HK-2 (cell line): ENCODE measurements around the gene ALK.
A peak's percentile ranks its signal among the peaks of the same experiment; 100 is the strongest.
"Not testable (repeated sequence)": the region's sequence is repeated elsewhere in the genome, so short reads cannot be mapped to it uniquely, and the experiment has no call there.

Source experiments
- DNase-seq: peaks from one replicate; pipeline ENCODE4 v3.0.0-alpha.2; 2018; ENCODE audit not compliant: unreplicated experiment

The ALK gene

GRCh38 chr2:29755829-29756228, 165.6 kb downstream of the ALK start:
- no peak for DNase-seq

DNA sequence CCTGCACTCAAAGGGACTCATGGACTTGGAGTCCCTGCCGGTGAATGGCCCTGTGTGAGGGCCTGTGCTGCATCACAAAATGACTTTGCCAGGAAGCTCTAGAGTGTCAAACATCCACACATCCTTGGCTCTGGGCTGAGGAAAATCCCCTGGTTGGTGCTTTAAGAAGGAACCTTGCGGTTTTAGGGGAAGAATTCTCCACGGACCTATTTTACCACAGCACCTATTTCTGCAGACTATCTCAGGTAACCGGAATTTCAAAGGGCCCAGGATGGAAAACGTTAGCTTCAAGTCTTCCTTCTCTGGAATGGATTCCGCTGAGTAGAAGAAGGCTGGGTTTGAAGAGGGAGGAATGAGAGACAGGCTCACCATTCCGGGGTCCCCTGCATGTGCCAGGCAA, 166.2 kb downstream of the ALK start:
- DNase-seq: no peak

- DNase-seq: no peak
Measured at GRCh38 chr2:29753671-29754444, 167.5 kb downstream of the ALK start.

- DNase-seq: no peak
Measured at GRCh38 chr2:29751390-29751789, 170.0 kb downstream of the ALK start.

DNA sequence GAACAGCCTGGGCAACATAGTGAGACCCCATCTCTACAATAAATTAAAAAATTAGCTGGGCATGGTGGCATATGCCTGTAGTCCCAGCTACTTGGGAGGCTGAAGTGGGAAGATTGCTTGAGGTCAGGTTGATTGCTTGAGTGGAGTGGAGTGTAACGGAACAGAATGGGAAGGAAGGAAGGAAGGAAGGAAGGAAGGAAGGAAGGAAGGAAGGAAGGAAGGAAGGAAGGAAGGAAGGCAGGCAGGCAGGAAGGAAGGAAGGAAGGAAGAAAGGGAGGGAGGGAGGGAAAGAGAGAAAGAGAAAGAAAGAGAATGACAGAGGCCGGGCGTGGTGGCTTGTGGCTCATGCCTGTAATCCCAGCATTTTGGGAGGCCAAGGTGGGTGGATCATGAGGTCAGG, 170.9 kb downstream of the ALK start:
- DNase-seq: not testable (repeated sequence)

DNA sequence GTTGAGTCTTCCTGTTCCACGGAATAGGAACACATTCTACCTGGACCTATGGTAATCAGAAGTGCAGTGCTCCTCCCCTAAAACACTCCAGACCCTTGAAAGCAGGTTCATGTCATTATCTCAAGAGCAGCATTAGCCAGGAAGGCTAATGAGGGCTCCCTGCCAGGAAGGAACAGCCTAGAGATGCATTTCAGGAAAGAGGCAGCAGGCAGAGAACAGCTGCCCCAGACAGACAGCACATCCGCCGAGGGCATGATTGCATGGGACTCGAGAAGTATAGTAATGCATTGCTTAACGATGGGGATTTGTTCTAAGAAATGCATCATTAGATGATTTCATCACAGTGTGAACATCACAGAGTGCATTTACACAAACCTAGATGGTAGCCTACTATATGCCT, 171.5 kb downstream of the ALK start:
- DNase-seq: no peak

GRCh38 chr2:29749041-29749440, 172.3 kb downstream of the ALK start:
- no peak for DNase-seq

GRCh38 chr2:29747786-29748470, 173.5 kb downstream of the ALK start:
- DNase-seq: peak; percentile 37

DNA sequence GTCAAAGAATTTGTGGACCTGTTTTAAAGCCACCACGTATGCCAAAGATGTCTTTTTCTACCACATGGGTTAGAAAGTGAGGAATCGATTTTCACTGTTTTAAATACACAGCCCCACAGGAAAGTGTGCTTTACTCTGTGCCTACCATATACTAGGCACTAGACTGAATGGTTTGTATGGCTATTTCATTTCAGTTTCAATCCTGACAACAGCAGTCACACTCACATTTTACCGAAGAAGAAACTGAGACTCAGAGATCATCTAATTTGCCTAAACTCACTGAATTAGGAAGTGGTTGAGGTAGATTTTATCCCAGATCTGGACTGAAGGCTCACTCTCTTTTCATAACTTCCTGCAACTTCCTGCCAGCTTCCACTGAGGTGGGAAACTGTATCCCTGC, 176.4 kb downstream of the ALK start:
- DNase-seq: no peak

GRCh38 chr2:29743516-29743915, 177.9 kb downstream of the ALK start:
- no peak for DNase-seq

DNA sequence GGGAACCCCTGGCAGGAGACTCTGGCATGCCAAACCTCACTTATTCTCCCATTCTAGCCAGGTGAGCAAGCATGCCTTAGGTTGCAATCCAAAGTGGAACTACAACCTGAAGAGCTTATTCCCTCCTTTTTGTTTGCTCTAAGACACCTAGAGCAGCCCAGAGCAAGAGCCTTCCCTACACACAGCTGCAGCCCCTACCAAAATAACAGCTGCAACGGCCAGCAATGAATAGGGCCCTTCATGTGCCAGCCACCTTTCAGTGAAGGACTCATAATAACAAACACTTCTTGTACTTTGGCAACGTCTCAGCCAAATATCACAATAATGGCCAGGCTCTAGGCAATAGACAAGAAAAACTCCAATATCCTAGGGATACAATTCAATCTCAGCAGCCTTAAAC, 178.7 kb downstream of the ALK start:
- DNase-seq: no peak

GRCh38 chr2:29741132-29741531, 180.3 kb downstream of the ALK start:
- no peak for DNase-seq

GRCh38 chr2:29733965-29734364, 187.4 kb downstream of the ALK start:
- no peak for DNase-seq

GRCh38 chr2:29733213-29733612, 188.2 kb downstream of the ALK start:
- no peak for DNase-seq

- no peak for DNase-seq
Measured at GRCh38 chr2:29731948-29732347, 189.4 kb downstream of the ALK start.

DNA sequence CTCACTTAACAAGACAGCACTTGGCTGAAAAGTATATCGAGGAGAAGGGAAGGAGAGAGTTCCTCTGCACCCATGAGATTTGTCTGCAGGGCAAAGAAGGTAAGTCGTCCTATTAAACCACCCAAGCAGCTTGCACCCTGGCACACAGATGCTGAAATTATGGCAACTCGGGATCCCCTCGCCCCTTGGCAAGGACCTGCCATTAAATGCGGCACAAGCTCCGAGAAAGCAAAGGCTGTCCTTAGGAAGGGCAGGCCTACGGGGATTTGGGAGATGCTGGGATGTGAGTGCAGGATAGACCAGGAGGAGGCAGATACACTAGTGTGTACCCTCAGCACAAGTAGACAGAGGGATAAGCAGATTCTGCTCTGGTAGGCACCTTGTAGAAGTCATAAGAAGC, 191.5 kb downstream of the ALK start:
- no peak for DNase-seq

GRCh38 chr2:29729401-29729800, 192.0 kb downstream of the ALK start:
- no peak for DNase-seq

- DNase-seq: no peak
Measured at GRCh38 chr2:29726976-29727375, 194.4 kb downstream of the ALK start.

GRCh38 chr2:29725610-29726009, 195.8 kb downstream of the ALK start:
- DNase-seq: no peak

GRCh38 chr2:29724282-29724681, 197.1 kb downstream of the ALK start:
- no peak for DNase-seq

GRCh38 chr2:29723255-29724001, 198.0 kb downstream of the ALK start:
- DNase-seq: no peak

GRCh38 chr2:29719639-29720038, 201.7 kb downstream of the ALK start:
- DNase-seq: no peak
